OCI-LY3 (cell line): ENCODE results near the gene RFX7.

Source experiments
- EZH2phosphoT487 ChIP-seq: fragments of 200-600 bp; shearing (Covaris generic); IDR thresholded peaks from 2 replicates; pipeline ENCODE4 v1.6.1; 2018; ENCODE audit warnings: antibody characterized with exemption, mixed run types, low read depth
- TF ChIP-seq, protein P1 (sequence below): fragments of 200-600, 300-600 bp; sonication (generic); IDR thresholded peaks from 2 replicates; pipeline ENCODE4 v1.5.1; 2014; ENCODE audit warnings: antibody characterized with exemption, low read length, low read depth

- TF ChIP-seq, protein P1, sequence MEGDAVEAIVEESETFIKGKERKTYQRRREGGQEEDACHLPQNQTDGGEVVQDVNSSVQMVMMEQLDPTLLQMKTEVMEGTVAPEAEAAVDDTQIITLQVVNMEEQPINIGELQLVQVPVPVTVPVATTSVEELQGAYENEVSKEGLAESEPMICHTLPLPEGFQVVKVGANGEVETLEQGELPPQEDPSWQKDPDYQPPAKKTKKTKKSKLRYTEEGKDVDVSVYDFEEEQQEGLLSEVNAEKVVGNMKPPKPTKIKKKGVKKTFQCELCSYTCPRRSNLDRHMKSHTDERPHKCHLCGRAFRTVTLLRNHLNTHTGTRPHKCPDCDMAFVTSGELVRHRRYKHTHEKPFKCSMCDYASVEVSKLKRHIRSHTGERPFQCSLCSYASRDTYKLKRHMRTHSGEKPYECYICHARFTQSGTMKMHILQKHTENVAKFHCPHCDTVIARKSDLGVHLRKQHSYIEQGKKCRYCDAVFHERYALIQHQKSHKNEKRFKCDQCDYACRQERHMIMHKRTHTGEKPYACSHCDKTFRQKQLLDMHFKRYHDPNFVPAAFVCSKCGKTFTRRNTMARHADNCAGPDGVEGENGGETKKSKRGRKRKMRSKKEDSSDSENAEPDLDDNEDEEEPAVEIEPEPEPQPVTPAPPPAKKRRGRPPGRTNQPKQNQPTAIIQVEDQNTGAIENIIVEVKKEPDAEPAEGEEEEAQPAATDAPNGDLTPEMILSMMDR = no peak
- no peak for TF ChIP-seq EZH2phosphoT487
These were observed 169.0 kb downstream of the RFX7 start for GRCh38 chr15:56074481-56075265.
